SJSA1 (cell line): ENCODE results near the gene UNC13C. TPM values are rescaled to one million over a fixed set of nuclear protein-coding genes. Genes with fewer than 3 reads are reported as not detected.
A peak's percentile ranks its signal among the peaks of the same experiment; 100 is the strongest.
"Not testable (repeated sequence)": the region's sequence is repeated elsewhere in the genome, so short reads cannot be mapped to it uniquely, and the experiment has no call there.

ENCODE experiments used
- DNase-seq, 2 experiments: peaks; one replicate each; pipeline ENCODE4 v3.0.0-alpha.2; 2015 to 2020; ENCODE audit warnings: low spot score in 2 of 2, low read depth in 1 of 2
- H3K27ac ChIP-seq: fragments of 250-450 bp; sonication (Bioruptor Pico); 2 replicates; pipeline ENCODE4 v1.5.1; 2020; ENCODE audit warnings: mild to moderate bottlenecking, moderate library complexity
- H3K27me3 ChIP-seq: fragments of 250-450 bp; sonication (Bioruptor Pico); replicated peaks from 2 replicates; pipeline ENCODE4 v1.5.1; 2020; ENCODE audit warnings: mild to moderate bottlenecking, moderate library complexity
- H3K36me3 ChIP-seq: fragments of 250-450 bp; sonication (Bioruptor Pico); 2 replicates; pipeline ENCODE4 v1.5.1; 2020; ENCODE audit warnings: mild to moderate bottlenecking
- H3K4me1 ChIP-seq: fragments of 250-450 bp; sonication (Bioruptor Pico); replicated peaks from 2 replicates; pipeline ENCODE4 v1.6.1; 2021; ENCODE audit warnings: mild to moderate bottlenecking
- H3K4me3 ChIP-seq: fragments of 250-450 bp; sonication (Bioruptor Pico); 2 replicates; pipeline ENCODE4 v1.5.1; 2020; ENCODE audit warnings: mild to moderate bottlenecking
- H3K9me3 ChIP-seq: fragments of 250-450 bp; sonication (Bioruptor Pico); replicated peaks from 2 replicates; pipeline ENCODE4 v1.5.1; 2020; ENCODE audit warnings: mild to moderate bottlenecking
- total RNA-seq: library from RNA; depleted of rRNA; stranded (reverse); fragments of >200 nt; shearing (Covaris generic); gene quantifications from 2 replicates; pipeline ENCODE4 v1.2.3, GENCODE V29; 2014; rRNA removed

Gene UNC13C
- not detected in 2 replicates for total RNA-seq

DNA sequence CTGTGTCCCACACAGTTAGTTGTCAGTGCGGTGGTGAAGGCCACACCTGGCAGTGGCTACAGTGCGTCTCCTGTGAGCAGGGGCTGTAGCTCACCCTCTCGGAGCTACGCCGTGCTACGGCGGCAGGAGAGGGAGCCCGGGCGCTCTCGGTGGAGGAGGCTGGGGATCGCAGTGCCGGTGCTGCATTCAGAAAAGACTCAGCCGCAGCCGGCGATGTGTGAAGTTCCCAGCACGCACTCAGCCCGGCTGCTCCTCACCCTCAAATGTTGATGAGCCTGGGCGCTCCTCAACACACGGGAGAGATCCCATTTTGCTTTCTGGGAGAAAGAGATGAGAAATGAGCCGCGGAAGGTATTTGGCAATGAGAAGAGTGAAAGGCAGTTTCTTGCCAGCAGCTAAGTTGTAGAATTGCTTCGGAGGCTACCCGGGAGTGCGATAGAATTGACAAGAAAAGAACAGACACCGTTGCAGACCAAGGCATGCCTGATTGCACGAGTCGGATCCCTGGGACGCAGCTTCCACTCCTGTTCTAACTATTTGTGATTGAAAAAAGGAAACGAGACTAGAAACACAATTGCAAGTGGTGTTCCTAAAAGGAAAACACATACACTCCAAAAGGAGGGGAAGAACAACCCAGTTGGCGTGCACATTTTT, at the start of gene UNC13C:
Gene UNC13C (plus strand): TSS at position 189 of the 654 bp plus-strand sequence. CDS start 34,463 bp downstream, outside the sequence.
- DNase-seq, result no peak
- H3K4me3 ChIP-seq, result no peak within 1 kb of the TSS
- H3K9me3 ChIP-seq, result peaks cover 2% of the 10 kb centered on the region; the same call in 1 of the 2 replicates

GRCh38 chr15:53936137-53936536, 42.1 kb upstream of the UNC13C start:
- Histone ChIP-seq H3K36me3 (no peaks in the 10 kb centered on the region), H3K27me3 (no peaks in the 10 kb centered on the region), H3K4me3 (no peak overlapping the region), H3K9me3 (peaks cover 12% of the 10 kb centered on the region; the same call in 1 of the 2 replicates), H3K27ac (no peak overlapping the region), H3K4me1 (no peaks in the 10 kb centered on the region)
- DNase-seq, result no peak

More for the DNA sequence above, at the start of gene UNC13C:
- no peaks in the 10 kb centered on the region for H3K4me1 ChIP-seq
- H3K27me3 ChIP-seq, result peaks cover 4% of the 10 kb centered on the region
- H3K27ac ChIP-seq, result no peak within 1 kb of the TSS
- H3K36me3 ChIP-seq, result no peaks in the 10 kb centered on the region

DNA sequence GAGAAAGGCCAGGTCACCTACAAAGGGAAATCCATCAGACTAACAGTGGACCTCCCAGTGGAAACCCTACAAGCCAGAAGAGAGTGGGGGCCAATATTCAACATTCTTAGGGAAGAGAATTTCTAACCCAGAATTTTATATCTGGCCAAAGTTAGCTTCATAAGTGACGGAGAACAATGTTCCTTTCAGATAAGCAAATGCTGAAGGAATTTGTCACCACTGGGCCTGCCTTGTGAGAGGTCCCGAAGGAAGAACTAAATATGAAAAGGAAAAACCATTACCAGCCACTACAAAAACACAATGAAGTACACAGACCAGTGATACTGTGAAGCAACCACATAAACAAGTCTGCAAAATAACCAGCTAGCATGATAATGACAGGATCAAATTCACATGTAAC, 40.6 kb upstream of the UNC13C start:
- H3K27me3 ChIP-seq, H3K36me3 ChIP-seq, DNase-seq, H3K4me3 ChIP-seq, H3K27ac ChIP-seq, H3K4me1 ChIP-seq: not testable (repeated sequence)
- H3K9me3 ChIP-seq, result peaks cover 12% of the 10 kb centered on the region; the same call in 1 of the 2 replicates

GRCh38 chr15:53950572-53950971, 27.7 kb upstream of the UNC13C start:
- H3K36me3 ChIP-seq, result no peaks in the 10 kb centered on the region
- no peak overlapping the region for H3K4me3 ChIP-seq
- H3K4me1 ChIP-seq, result no peaks in the 10 kb centered on the region
- H3K27me3 ChIP-seq, result no peaks in the 10 kb centered on the region
- DNase-seq, result no peak
- peaks cover 3% of the 10 kb centered on the region; the same call in 1 of the 2 replicates for H3K9me3 ChIP-seq
- no peak overlapping the region for H3K27ac ChIP-seq

DNA sequence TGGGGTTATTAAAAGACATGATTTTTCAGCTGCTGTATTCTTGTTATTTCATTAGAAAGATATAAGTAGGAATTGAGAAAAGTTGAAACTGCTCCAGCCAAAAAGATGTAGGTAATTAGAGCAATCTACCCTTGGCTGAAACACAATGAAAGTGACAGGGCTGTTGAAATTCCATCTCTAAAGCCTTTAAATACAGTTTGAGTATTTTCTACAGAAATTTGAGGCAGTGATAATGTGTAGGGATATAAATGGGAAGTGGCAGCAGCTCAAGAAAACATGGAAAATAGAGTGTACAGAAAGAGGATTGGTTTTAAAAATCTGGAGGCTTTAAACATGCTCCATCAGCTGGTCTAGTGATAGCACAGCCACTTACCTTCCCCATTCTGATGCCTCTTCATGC, 22.8 kb upstream of the UNC13C start:
- DNase-seq, result no peak
- no peaks in the 10 kb centered on the region; the same call in 1 of the 2 replicates for H3K9me3 ChIP-seq
- no peaks in the 10 kb centered on the region for H3K36me3 ChIP-seq
- no peaks in the 10 kb centered on the region for H3K27me3 ChIP-seq
- no peak overlapping the region for H3K4me3 ChIP-seq
- no peaks in the 10 kb centered on the region for H3K4me1 ChIP-seq
- no peak overlapping the region for H3K27ac ChIP-seq

DNA sequence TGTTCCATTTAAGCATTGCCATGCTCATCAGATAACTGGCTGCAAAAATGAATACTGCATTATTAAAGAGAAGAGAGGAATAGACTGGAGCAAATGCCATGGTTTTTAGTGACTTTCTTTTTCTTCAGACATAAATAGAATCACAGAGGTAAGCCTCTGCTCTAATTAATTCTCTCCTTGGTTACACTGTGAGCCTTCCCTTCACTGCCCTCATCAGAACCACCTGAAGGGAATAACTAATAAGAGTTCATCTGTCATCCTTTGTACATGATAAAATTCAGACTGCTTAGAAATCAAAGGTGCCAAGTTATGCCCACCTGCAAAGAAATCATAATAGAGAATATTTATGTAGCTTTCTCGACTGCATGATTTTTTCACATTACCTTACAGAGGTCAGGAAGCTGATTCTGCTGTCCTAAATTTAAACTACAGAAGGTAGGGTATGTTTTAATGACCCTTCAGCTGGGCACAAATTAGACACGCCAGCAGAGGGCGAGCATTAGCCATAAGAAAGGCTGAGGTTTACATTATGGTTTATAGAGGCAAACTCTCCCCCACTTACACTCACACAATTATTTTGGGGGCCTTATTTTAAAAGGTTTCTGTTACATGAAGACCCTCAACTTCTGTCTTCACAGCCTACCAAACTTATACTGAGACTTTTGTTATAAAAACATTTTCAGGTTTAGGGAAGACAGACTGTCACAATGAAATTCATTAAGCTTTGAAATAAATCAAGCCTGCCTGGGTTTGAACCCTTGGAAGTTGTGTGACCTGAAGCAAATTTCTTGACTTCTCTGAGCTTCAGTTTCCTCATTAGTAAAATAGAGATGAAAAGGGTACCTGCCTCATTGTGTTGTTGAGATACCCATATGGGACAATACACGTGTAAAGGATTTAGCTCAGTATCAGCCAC, 15.3 kb upstream of the UNC13C start:
- peak in 1 of 2 experiments; percentile 2 for DNase-seq
- H3K27ac ChIP-seq, result no peak overlapping the region

GRCh38 chr15:53963801-53964200, 14.4 kb upstream of the UNC13C start:
- Histone ChIP-seq H3K4me1 (no peaks in the 10 kb centered on the region), H3K27me3 (no peaks in the 10 kb centered on the region), H3K27ac (no peak overlapping the region), H3K4me3 (no peak overlapping the region), H3K36me3 (no peaks in the 10 kb centered on the region), H3K9me3 (no peaks in the 10 kb centered on the region)
- DNase-seq, result no peak

More for the DNA sequence above, 15.3 kb upstream of the UNC13C start:
- Histone ChIP-seq H3K4me3 (no peak overlapping the region), H3K4me1 (no peaks in the 10 kb centered on the region), H3K9me3 (no peaks in the 10 kb centered on the region), H3K36me3 (no peaks in the 10 kb centered on the region), H3K27me3 (no peaks in the 10 kb centered on the region)

DNA sequence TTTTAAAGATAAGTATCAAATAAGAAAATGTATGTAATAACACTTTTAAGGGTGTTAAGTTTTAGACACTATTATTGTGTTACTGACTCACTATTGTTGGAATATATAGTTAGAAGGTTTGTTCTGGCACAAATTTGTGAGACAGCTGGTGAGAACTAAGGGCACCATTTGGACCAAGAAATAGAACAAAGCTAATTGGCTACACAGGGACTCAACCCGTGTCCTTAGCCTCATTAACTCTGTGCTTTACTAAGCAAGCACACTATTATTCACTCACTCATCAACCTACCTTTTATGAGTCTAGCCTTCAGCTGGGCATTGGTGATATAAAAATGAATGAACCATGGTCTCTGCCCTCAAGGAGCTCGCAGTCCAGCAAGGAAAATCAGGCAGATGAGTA, 4.1 kb upstream of the UNC13C start:
- no peak for DNase-seq
- no peaks in the 10 kb centered on the region; the same call in 1 of the 2 replicates for H3K27me3 ChIP-seq
- peaks cover 3% of the 10 kb centered on the region; the same call in 1 of the 2 replicates for H3K9me3 ChIP-seq
- no peak overlapping the region for H3K4me3 ChIP-seq
- no peaks in the 10 kb centered on the region for H3K4me1 ChIP-seq
- H3K27ac ChIP-seq, result no peak overlapping the region
- H3K36me3 ChIP-seq, result no peaks in the 10 kb centered on the region

DNA sequence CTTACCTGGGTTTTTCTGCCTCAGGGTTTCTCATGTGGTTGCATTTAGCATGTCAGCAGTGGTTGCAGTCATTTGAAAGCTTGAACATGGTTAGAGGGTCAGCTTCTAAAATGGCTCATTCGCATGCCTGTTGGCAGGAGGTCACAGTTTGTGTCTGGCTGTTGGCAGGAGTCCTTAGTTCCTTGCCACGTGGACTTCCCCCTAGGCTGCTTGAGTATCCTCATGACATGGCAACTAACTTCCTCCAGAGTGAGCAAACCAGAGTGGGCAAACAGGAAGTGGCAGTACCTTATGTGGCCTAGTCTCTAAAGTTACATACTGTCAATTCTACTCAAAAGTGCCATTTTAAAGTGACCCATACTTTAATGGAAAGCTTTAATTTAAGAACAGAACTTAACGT, 3.4 kb upstream of the UNC13C start:
- Histone ChIP-seq H3K4me1 (no peaks in the 10 kb centered on the region), H3K27ac (no peak overlapping the region), H3K36me3 (no peaks in the 10 kb centered on the region), H3K9me3 (peaks cover 3% of the 10 kb centered on the region; the same call in 1 of the 2 replicates), H3K4me3 (no peak overlapping the region), H3K27me3 (peaks cover 4% of the 10 kb centered on the region)
- no peak for DNase-seq

DNA sequence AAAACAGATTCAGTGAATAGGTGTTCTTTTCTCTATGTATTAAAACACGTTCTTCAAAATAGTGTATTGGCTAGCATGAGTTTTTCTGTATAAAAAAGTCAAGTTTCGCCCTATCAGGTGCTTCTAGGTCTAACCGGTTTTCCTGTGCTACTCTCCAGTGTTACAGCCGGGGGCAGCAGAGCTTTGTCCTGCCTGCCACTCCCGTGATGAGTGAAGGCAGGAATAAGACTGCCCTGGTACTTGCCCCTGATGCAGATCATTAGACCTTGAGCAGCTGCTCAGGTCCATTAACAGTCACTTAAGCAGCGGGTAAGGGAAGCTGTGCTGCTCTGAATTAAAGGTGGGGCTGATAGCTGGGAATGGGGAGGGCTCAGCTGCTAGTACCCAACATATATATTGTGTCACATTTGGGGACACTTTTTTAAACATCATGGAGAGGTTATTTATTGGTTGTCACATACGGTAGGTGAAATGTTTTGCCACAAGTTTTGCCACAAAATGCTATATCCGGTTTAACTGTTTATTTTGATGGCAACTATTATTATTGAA, 1.3 kb upstream of the UNC13C start:
- H3K4me1 ChIP-seq, result no peaks in the 10 kb centered on the region
- no peak overlapping the region for H3K4me3 ChIP-seq
- H3K27ac ChIP-seq, result no peak overlapping the region
- peaks cover 4% of the 10 kb centered on the region for H3K27me3 ChIP-seq
- peaks cover 2% of the 10 kb centered on the region; the same call in 1 of the 2 replicates for H3K9me3 ChIP-seq
- no peaks in the 10 kb centered on the region for H3K36me3 ChIP-seq
- DNase-seq, result no peak

GRCh38 chr15:53979051-53979788, 979 bp downstream of the UNC13C start:
- no peak overlapping the region for H3K4me3 ChIP-seq

DNA sequence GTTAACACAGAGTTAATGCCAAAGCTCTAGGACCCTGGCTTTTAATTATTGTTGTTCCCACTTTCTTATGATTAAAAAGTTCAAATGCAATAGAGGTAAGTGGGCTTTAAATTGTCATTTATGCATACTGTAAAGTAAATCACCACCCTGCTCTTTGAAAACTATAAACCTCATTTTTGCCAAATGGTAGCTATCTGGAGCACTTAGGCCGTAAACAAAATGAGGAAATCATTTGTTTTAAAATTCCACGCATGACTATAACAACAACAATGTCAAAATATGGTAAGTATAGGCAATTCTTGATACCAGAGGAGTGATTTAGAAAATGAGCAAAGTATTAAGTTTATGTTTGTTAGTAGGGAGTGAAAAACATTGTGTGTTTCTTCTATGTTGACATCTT, 1.8 kb downstream of the UNC13C start:
- H3K27ac ChIP-seq, result no peak overlapping the region

More at GRCh38 chr15:53979051-53979788, 979 bp downstream of the UNC13C start:
- no peaks in the 10 kb centered on the region for H3K36me3 ChIP-seq
- H3K27ac ChIP-seq, result no peak overlapping the region
- no peak for DNase-seq
- H3K9me3 ChIP-seq, result 0 out of 2 replicates have a peak, but pooled peaks cover 2% of the 10 kb centered on the region
- H3K4me1 ChIP-seq, result no peaks in the 10 kb centered on the region
- peaks cover 4% of the 10 kb centered on the region for H3K27me3 ChIP-seq

GRCh38 chr15:53982071-53982680, 3.9 kb downstream of the UNC13C start:
- Histone ChIP-seq H3K9me3 (0 out of 2 replicates have a peak, but pooled peaks cover 2% of the 10 kb centered on the region), H3K27ac (no peak overlapping the region), H3K4me3 (no peak overlapping the region), H3K4me1 (no peaks in the 10 kb centered on the region), H3K36me3 (no peaks in the 10 kb centered on the region), H3K27me3 (peaks cover 4% of the 10 kb centered on the region)
- no peak for DNase-seq

More for the DNA sequence above, 1.8 kb downstream of the UNC13C start:
- DNase-seq, result no peak
- Histone ChIP-seq H3K9me3 (0 out of 2 replicates have a peak, but pooled peaks cover 2% of the 10 kb centered on the region), H3K27me3 (peaks cover 4% of the 10 kb centered on the region), H3K36me3 (no peaks in the 10 kb centered on the region), H3K4me1 (no peaks in the 10 kb centered on the region), H3K4me3 (no peak overlapping the region)
